ENCODE measurements around the gene HOMER2.

Gene HOMER2

DNA sequence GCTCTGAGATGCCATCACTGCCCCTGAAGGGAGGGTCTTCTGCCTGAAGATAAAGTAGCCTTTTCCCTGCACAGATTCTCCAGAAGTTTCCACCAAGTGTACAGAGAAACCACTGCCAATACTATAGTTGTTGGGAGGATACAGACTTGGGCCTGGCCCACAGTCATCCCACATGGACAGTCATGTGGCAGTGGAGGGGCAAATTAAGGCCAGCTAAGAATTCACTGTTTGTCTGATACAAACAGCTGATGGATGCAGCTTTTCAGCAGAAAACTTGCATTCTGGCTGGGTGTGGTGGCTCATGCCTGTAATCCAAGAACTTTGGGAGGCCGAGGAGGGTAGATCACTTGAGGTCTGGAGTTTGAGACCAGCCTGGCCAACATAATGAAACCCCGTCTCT is 22.1 kb downstream of the HOMER2 start:
- no peak for DNase-seq (ENCODE audit: low spot score)

DNA sequence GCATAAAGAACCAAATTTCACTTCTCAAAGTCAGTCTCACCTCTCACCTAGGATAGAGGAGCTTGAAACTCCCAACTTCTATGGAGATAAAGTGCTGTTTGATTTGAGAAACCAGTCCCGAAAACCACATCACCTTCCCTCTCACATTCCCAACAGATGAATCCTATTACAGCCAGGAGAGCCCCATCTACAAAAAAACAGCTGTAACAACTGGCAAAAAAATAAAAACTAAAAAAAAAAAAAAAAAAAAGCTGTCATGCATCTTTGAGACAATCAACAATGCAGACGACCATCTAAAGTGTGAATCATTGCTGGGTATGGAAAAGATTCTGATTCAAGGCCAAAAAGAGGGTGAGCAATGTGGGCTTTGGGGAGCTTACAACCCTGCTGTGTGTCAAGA is 23.8 kb downstream of the HOMER2 start:
- no peak for DNase-seq (ENCODE audit: low spot score)

DNA sequence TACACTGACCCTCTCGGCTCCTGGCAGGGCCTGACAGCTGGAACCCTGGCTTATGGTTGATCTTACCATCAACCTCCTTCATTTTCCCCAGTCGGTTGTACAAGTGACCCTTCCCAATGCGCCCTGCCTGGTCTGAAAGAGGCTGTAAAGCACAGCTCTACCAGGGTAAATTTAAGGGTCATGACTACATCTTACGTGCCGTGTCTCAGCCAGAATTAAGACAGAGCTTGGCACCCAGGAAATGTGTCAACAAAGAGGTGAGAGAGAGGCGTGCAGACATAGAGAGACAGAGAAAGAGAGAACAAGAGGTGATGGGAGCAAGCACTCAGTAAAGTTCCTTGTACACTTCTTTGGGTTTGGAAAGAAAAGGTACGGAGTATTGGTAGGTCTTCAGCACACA is 28.8 kb downstream of the HOMER2 start:
- DNase-seq (ENCODE audit: low spot score), result no peak

DNA sequence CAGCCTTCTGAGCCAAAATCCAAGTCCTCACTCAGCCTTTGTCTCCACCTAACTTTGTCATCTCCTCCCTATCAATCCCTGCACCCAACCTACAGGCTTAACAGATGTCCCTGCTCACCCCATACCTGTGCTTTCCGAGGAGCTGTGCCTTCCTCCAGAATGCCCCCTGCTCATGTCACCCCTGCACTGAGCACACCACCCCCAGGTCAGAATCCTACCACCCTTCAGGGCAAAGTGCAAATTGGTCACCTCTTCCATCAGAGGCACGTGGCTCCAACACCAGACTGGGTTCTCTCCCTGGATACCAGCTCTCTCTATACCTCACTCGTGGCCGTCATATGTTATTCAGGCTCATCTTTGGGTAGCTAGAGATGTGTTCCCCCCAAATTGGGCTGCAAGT is 29.8 kb downstream of the HOMER2 start:
- no peak for DNase-seq (ENCODE audit: low spot score)

- DNase-seq (ENCODE audit: low spot score), result no peak
Measured at GRCh38 chr15:82921939-82922338, 30.6 kb downstream of the HOMER2 start.

DNA sequence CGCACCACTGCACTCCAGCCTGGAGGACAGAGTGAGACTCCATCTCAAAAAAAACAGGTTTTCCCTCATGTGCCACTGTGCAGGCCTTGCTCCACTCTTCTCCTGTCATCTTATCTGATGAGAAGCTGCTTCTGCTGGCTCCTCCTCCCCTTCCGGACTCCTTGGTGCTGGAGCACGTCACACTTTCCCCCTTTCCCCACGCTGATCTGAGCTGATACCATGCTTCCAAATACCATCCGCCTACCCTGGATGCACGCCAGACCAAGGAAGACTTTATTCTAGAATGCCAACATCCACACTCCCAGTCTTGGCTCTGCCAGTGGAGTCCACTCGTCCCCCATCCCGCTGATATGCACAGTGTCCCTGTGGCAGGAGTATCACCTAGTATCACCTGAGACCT is 31.3 kb downstream of the HOMER2 start:
- no peak for DNase-seq (ENCODE audit: low spot score)

DNA sequence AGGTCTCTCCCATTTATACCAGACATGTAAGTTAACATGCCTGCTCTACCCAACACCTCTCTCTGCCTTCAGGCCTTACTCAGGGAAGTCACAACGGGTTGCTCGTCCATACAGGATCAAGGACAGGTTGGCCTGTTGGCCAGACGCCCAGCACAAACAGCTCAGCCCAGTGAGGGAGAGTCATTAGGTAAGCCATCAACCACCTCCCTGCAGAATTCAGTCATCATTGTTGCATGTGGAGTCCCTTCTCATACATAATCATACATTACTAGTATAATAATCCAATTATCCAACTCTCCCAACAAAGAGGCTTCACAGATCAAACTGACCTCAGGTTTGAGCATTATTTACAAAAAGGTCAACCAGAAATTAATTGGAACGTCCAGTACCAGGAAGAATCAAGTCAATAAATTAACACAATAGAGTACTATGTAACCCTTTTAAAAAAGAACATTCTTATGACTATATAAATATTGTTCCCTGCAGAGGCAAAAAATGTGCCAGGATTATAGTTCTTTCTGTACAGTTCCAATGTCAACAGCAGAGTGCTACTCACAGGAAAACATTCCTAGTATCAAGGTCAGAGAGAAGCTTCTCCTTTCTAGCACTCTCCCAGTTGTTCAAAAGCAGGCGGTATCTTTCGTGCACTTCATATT is 33.2 kb downstream of the HOMER2 start:
- DNase-seq (ENCODE audit: low spot score), result no peak

GRCh38 chr15:82918607-82919230 is 33.8 kb downstream of the HOMER2 start:
- DNase-seq (ENCODE audit: low spot score), result no peak

- no peak for DNase-seq (ENCODE audit: low spot score)
Measured at GRCh38 chr15:82918162-82918561, 34.4 kb downstream of the HOMER2 start.

DNA sequence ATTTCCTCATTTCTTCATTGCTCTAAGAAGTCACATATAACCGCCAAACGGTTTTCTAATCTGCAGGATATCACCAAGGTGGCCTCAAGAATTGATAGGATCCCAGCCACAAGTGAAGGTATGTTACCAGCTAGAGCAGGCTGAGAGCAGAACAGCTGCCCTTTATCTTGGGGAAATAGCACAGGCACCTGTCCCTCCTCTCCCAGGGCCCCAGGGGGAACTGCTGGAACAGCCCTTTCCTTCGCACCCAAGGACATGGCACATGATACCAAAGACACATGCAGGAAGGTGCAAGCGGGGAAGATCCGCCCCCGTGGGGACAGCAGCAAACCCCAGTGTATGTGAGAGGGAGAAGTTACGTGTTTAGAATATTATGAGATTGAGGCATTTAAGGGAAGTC is 35.3 kb downstream of the HOMER2 start:
- no peak for DNase-seq (ENCODE audit: low spot score)

DNA sequence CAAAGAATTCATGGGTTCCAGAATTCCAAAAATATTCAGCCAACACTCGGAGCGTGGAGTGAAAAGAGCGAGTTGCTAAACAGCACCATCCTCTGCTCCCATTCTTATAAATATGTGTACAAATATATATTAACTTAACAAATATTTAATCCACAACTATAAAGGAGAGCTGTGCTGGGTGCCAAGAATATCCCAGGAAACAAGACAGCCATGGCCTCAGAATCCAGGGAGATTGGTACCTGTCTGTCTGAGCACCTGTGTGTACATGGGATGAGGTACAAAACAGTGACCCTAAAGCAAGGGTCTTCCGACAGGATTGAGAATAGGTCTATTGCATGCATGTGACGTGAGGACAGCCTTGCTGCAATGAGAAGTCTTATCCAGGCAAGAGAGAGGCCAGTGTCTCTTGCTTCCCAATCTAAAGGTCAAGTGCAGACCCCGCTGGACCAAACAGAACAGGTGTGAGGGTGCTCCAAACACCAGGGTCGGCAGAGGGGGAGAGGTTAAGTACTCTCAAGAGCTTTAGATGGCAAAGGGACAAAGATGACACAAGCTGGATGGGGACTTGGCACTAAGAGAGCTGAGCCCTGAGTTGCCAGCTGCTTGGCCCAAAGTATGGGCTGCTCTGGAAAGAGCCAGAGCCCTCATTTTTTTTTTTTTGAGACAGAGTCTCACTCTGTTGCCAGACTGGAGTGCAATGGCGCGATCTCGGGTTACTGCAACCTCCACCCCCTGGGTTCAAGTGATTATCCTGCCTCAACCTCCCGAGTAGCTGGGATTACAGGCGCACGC is 36.2 kb downstream of the HOMER2 start:
- DNase-seq (ENCODE audit: low spot score), result no peak

DNA sequence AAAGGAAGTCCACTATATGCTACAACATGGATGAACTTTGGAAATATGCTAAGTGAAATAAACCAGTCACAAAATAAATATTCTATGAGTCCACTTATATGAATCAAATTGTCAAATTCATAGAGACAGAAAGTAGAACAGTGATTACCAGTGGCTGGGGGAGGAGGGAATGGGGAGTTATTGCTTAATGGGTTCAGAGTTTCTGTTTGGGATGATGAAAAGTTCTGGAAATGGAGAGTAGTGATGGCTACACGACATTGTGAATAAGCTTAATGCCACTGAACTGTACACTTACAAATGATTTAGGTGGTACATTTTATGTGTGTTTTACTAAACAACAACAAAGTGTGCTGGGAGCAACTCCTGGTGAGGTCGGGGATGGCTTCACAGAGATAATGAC is 38.1 kb downstream of the HOMER2 start:
- DNase-seq (ENCODE audit: low spot score), result no peak

GRCh38 chr15:82911458-82911857 is 41.1 kb downstream of the HOMER2 start:
- no peak for DNase-seq (ENCODE audit: low spot score)

- DNase-seq (ENCODE audit: low spot score), result no peak
Measured at GRCh38 chr15:82910721-82911120, 41.8 kb downstream of the HOMER2 start.

GRCh38 chr15:82909080-82909815 is 43.3 kb downstream of the HOMER2 start:
- DNase-seq (ENCODE audit: low spot score), result no peak

DNA sequence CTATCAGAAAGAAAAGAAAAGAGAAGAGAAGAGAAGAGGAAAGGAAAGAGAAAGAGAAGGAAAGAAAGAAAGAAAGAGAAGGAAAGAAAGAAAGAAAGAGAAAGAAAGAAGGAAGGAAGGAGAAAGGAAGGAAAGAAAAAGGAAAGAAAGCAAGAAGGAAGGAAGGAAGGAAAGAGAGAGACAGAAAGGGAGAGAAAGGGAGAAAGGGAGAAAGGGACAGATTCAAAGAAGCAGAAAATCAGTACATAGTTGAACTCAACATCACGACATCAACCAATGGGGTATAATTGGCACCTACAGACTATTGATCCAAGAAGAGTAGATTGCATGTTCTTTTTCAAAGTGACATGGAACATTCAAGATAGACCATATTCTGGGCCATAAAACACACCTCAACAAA is 45.2 kb downstream of the HOMER2 start:
- DNase-seq (ENCODE audit: low spot score), result no peak

GRCh38 chr15:82904574-82904973 is 47.9 kb downstream of the HOMER2 start:
- no peak for DNase-seq (ENCODE audit: low spot score)

DNA sequence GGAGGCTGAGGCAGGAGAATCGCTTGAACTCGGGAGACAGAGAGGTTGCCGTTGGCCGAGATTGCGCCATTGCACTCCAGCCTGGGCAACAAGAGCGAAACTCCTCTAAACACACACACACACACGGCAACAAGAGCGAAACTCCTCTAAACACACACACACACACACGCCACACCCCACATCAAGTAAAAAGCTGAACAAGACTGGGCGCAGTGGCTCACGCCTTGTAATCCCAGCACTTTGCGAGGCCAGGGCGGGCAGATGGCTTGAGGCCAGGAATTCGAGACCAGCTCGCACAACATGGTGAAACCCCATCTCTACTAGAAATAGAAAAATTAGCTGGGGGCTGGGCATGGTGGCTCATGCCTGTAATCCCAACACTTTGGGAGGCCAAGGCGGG is 49.0 kb downstream of the HOMER2 start:
- no peak for DNase-seq (ENCODE audit: low spot score)

GRCh38 chr15:82901114-82901805 is 51.3 kb downstream of the HOMER2 start:
- DNase-seq (ENCODE audit: low spot score), result no peak

DNA sequence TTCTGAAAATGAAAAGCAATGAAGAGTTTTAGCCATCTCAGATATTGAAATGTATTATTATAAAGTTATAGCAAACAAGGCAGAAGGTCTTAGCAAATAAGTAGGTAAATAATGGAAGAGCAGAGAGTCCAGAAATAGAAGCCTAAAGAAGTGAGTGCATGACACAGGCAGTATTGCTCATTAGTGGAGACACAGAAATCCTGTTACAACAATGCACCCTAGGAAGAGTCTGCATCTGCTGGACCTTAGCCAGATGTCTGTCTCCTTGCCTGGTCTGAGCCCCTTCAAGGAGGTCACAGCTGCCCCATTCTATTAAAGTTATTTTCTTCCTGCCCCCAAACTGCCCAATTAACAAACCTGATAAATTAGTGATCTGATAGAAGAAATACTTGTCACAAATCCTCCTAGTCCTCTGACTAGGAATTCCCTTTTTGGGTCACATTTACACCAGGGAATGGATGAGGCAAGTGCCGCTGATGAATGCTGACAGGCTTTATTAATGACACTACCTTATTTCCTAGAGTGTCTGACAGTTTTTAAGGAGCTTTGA is 51.9 kb downstream of the HOMER2 start:
- no peak for DNase-seq (ENCODE audit: low spot score)

GRCh38 chr15:82898961-82899360 is 53.6 kb downstream of the HOMER2 start:
- no peak for DNase-seq (ENCODE audit: low spot score)

GRCh38 chr15:82895983-82896382 is 56.5 kb downstream of the HOMER2 start:
- DNase-seq (ENCODE audit: low spot score), result no peak

Data from NAMALWA (cell line).